ENCODE results near the gene CERS3. TPM values are rescaled to one million over a fixed set of nuclear protein-coding genes. Genes with fewer than 3 reads are reported as not detected.

Gene CERS3
- total RNA-seq, 1 donor from 2014 or later, result 0.41 TPM

DNA sequence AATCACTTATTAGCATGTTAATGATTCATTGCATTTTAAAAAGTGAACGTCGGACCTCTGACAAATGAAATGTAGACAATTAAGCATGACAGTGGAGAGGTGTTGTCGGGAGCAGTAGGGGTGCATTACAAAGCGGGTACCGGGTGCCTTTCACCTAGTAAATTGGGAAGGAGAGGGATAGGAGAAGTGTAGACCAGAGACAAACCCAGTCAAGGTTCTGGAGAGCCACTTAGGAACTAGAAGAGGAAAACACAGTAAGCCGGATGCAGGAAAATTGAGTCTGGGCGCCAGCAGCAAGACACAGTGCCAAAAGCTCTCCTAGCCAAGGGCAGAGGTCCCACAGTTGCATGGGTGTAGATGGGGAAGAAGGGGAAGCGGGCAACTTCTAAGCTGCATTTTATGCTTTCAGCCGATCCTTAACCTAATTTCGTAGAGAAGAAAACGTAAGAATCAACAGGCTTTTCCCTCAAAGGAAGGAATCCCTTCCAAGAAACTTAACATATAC, 3.1 kb upstream of the CERS3 start:
- DNase-seq (ENCODE audit: low spot score in 2 of 2) (no peak), FAIRE-seq (no peak)

DNA sequence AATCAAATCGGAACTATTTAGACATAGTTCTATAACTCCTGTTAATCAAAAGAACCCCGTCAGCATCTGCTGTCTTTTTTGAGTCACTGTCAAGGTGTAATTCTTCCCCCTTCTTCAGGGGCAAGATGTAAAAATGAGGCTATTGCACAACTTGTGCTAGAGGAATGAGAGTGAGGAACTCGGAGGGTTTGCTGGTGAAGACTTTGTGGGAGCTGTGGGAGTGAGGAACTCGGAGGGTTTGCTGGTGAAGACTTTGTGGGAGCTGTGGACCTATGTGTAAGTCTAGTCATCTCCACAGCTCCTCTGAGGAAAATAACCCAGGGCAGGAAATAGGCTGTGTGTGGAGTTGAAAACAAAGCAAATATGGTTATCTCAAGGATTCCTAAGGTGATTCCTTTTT, 2.5 kb upstream of the CERS3 start:
- DNase-seq (ENCODE audit: low spot score in 2 of 2), result no peak
- no peak for FAIRE-seq

DNA sequence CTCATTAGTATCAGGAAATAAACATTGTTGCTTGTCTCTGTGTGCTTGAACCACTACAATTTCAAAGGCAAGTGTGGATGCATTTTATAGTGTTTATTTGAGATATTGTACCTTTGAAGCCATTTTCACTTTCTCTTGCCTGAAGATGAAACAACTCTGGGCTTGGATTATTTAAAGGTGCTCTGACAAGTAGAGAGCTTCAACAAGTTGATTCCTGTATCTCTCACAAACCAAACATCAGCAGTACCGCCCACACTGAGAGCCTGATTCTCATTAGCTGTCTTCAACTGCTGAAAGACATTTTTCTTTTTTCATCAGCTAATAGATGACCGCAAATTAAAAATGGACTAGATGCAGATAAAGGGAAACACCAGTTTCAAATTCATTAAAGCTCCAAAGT, 806 bp upstream of the CERS3 start:
- FAIRE-seq (no peak), DNase-seq (ENCODE audit: low spot score in 2 of 2) (no peak)

DNA sequence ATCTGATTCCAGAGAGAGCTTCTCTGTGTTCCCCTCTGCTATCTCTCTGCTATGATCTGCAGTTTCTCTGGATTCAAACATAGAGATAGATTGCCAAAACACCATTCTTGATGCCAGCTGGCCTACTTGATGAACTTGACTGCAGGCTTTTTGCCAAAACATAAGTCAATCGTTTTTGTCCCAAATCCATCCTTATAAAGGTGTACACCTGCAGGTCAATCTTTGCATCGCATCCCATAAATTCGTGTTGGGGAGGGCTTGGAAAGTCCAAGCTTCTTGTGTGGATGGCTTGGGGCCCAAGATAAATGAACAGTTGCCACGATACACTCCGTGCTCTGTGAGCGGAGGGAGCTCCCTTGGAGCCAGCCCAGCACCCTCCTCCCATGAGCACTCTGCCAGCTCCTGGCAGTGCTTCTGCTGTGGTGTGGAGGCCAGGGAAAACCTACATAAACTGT, 2.7 kb downstream of the CERS3 start:
- FAIRE-seq, result no peak
- DNase-seq (ENCODE audit: low spot score in 2 of 2), result peak; percentile 24 to 30

DNA sequence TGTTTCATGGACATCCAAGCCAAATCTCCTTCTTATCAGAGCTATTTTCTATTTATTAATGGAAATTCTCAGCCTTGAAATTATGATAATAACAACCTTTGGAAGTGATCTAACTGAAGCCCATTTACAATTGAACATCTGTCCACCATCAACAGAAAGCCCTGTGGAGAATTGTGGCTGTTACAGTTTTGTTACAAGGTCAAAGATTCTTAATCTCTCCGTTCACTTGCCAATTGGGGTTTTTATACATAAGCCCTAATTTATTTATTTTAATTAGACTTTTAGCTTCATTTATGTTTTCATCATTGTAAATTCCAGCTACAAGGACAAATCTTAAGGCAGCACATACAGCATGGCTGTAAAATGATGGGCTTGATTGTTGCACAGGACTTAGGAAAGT, 3.3 kb downstream of the CERS3 start:
- FAIRE-seq (no peak), DNase-seq (ENCODE audit: low spot score in 2 of 2) (no peak)

DNA sequence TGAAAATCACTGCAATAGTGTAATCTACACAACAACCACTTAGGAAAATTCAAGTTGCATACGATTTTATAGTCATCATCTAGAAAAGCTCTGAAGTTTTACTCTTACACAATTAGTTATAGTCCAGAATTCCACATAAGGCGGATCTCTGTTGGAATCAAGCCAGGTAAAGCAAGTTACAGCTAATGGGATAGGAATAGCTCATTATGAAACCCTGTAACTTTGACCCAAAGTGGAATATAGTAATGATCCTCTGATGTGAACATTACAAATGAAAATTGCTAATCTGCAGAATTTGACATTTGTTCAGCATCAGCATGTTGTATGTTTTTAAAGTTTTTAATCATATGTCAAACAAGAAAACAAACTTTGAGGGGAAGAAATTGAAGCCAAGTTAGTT, 4.4 kb downstream of the CERS3 start:
- FAIRE-seq (no peak), DNase-seq (ENCODE audit: low spot score in 2 of 2) (no peak)

DNA sequence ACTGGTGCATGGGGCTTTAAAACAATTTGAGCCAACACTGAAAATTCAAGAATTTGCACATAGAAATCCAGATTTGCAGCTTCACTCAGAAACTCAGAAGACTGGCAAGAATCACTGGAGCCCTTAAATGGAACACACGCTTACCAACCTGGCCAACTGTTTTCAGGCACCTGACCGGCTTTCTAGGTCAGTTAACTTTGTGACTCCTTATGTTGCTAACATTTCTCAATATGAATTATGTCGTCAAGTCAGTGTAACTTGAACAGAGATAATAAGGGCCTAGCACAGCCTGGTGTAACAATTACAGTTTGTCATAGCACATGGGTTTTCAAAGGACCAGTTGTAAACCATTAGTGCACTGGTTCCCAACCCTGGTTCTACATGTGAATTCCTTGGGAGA, 6.8 kb downstream of the CERS3 start:
- no peak for FAIRE-seq
- DNase-seq (ENCODE audit: low spot score in 2 of 2), result no peak

DNA sequence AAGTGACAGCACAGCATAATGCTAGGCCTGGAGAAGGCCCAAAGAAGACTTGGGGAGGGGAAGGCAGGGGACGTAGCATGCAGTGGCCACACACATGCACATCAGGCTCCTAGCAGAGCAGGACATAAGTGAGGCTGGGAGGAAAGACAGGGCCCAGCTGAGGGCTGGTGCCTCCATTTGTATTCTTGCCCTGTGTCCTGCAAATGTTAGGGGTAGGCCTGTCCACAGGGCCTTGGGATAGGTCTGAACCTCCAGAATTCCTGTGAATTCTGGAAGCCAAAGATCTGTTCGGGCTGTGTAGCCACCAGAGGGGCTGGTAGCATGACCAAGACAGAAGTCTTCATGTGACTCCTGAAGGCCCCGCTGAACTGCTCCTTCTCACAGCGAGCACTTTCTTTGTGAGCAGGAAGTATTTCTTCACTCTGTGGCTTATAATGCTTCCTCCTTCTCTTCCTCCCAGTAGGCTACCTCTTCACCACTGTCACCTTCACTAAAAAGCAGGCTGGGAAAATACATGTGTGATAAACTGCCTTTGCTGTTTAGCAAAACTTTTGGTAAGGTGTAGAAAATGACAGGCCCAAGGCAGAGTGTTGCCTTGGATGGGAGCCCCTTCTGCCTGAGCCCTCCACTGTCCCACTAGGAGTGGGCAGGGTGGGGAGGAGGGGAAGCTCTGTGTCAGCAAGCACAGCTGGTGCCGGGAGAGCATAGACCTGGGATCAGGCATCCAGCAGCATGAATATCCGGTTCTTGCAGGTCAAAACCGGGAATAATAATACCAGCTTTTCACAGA, 8.4 kb downstream of the CERS3 start:
- DNase-seq (ENCODE audit: low spot score in 2 of 2), result no peak
- FAIRE-seq, result no peak

DNA sequence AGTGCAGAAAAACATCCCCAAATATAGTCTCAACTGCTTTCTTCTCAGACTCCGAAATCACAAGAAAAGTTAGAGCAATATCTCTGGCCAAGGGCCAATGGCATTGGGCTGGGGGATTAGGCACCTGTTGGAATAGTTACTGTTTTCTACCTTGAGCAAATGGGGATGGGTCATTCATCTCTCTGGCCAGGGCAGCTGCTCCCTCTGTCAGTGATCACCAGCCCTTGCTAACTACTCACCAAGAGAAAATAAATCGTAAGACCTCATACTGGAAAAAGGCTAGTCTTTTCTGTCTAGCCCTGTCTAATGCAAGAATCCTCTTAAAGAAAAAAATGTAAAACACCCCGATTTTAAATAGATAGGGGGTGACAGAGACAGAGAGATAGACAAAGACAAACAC, 10.9 kb downstream of the CERS3 start:
- no peak for DNase-seq (ENCODE audit: low spot score in 2 of 2)
- no peak for FAIRE-seq

DNA sequence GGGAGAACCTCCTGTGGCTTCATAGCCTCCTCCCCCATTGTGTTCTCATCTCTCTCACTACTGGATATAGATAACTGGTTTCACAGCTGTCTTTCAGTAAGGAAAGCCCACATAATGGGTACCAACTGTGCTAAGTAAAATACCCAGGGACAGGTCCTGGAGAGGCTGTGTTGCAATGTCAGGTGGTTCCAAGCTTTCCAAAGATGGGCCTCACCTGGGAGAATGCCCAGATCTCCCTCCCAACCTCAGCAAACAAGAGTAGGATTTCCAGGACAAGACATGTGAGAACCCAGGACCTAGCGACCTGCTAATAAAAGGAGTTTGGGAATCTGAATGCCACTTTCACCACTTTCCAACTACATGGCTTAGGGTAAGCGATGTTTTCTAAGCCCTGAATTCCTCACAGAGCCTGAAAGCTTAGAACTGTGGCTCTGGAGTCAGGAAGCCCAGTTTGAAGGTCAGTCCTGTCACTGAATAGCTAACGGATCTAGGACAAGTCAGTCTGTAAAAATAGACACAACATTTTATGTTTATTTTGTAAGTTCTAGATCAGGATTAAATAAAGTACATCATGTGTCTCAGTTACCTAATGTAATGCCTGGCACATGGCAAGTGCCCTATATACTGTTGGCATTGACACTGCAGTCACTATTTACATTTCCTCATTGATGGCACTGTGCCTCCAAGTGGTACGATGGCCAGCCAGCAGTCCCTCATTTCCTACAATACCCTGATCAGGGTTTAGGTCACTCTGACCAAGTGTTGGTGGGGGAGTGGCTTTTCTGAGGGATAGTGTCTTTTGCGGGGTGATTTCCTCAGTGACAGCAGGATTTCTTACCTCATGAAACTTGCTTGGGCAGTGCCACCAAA, 11.9 kb downstream of the CERS3 start:
- DNase-seq (ENCODE audit: low spot score in 2 of 2) (no peak), FAIRE-seq (no peak)

DNA sequence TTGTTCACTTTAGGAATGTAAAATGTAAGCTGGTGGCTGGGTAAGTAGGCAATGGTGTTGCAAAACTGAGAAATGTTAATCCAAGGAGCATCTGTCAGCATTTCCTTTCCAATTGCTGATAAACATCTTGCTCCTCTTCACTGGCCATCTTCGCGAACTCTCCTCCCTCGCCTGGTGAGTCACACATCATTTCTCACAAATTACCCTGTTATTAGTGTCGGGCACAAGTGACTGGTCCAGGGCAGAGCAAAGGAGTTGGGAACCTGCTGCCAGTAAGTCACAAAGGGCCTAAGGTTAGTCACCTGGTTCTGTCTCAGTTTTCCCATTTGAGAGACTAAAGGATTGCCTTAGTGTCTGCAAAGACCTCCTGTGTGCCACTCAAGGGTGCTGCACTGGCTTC, 13.0 kb downstream of the CERS3 start:
- FAIRE-seq, result no peak
- DNase-seq (ENCODE audit: low spot score in 2 of 2), result no peak

DNA sequence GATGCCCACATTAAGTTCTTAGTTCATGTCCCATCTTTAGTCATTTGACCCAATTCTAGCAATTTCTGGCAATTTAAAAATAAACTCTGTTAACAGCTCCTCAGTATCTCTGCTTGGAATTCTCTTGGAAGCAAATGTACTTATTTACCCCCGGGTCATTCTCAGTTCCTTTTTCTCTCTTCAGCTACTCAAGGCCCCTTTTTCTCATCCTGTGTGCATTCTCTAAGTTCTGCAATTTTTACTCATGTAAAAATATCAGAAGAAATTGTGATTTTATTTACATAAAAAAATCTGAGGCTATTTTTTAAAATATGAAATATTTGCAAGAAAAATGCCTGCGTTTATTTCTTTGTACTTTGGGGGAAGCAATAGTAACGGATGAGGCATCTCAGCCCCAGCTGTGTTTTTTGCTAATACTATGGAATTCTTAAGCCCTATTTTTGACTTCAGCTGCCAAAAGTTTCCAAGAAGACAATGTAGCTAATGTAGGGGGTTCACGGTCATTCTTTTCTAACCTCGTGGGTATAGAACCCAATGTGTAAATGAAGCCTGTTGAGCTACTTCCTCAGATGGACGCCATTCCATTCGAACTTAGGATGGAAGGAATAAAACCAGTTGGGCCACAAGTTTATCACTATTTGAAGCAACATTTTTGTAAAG, 20.0 kb downstream of the CERS3 start:
- DNase-seq (ENCODE audit: low spot score in 2 of 2) (no peak), FAIRE-seq (no peak)

DNA sequence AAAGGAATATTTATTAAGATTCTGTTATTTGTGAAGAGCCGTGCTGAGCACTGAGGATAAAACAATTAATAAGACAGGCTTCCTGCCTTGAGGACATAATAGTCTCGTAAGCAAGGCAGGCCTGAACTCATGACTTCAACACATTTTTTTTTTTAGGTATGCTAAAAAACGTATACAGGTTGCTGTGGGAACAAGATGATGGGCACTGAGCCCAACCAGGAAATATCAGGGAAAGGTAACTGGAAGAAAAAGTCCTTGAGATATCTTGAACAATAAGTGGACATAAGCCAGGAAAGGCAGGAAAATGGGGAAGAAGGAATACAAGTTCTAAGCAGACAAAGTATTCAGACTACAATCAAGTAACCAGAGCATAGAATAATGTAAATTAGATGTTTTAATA, 26.1 kb downstream of the CERS3 start:
- no peak for FAIRE-seq
- no peak for DNase-seq (ENCODE audit: low spot score in 2 of 2)

DNA sequence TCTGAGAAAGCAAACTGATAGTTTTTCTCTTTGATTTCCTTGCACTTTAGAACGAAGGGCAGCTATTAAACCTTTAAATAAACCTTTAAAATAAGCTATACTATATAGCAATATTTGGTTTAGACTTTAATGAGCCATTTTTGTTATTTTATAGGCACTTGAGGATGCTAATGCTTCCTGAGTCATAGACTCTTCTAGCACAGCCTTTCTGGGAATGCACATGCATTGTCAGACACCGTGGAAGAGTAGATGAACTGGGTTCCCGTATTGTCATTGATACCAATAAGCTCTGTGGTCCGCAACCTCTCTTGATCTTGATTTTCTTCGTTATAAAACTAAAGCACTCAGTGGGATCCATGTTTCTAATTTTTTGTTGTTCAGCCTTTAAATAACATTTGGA, 27.6 kb downstream of the CERS3 start:
- no peak for FAIRE-seq
- no peak for DNase-seq (ENCODE audit: low spot score in 2 of 2)

DNA sequence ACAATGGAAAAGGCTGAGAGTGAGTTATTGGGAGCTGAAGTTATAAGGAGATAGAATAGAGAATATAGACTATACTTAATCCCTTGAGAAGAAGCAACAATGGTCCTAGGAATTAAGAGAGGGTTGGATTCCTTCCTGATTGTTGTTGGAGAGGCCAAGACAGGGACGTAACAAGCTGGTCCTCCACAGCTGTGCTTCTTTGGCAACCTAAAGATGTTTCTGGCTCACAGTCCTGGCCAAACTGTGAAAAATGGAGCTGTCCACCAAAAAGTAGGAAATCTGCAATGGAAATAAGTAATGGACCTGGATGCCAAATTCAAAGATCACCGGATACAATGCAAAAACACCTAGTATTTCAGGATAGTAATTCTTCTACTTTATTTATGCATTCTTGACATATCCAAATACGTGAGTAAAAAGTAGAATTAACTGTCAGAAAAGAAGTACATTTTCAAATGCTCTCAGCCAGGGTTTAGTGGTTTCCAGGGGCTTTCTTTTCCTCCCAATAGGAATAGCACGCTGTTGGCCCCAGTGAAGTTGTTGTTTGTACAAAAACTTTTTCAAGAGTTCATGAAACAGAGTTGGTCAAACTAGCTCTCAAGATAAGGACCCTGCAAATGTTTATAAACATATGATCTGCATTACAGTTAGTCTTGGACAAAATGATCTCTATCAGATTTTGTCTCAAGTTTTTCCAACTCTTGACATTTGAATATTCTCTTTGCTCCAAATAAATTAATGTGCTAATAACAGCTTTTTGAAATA, 28.3 kb downstream of the CERS3 start:
- no peak for FAIRE-seq

DNA sequence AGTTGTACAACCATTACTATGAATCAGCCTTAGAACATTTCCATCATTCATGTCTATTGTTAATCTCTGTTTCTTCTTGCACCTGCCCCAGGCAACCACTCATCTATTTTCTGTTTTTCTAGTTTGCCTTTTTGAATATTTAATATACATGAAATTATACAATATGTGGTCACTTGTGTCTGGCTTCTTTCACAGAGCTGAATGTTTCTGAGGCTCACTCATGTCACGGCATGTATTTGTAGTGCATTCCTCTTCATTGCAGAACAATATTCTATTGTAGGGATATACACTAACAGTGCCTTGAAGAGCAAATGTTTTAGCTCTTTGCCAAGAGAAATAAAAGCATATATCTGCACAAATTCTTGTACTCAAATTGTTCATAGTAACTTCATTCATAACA, 32.9 kb downstream of the CERS3 start:
- DNase-seq (ENCODE audit: low spot score in 2 of 2), result no peak
- FAIRE-seq, result no peak

More for the DNA sequence above, 28.3 kb downstream of the CERS3 start:
- no peak for DNase-seq (ENCODE audit: low spot score in 2 of 2)

DNA sequence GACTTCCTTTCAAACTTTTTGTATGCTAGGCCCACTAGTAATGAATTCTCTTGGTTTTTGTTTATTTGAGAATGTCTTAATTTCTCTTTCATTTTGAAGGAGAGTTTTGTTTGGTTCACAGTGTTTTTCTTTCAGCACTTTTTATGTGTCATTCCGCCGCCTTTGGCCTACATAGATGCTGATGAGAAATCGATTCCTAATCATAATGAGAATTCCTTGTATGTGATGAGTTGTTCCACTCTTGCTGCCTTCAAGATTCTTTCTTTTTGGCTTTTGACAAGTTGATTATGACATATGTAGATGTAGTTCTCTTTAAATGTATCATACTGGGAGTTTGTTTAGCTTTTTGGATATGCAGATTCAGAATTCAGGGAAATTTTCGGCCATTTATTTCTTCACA, 35.5 kb downstream of the CERS3 start:
- FAIRE-seq, result no peak
- no peak for DNase-seq (ENCODE audit: low spot score in 2 of 2)

DNA sequence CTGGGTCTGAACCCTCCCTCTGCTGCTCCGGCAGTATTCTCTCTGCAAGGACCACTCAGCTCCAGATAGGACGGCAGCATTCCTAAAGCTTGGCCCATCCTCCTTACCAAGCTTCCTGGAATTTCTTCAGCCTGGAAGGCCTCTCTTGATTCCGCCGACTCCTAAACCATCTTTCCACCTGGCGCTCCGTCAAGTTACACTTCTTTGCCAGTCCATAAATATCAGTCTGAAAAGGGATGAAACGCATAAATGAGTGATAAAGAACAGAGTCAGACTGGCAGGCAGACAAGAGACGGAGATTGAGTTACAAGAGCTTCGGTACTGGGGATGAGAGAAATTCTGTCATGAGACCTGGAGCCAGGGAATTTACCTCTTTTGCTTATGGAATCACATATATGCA, 44.3 kb downstream of the CERS3 start:
- FAIRE-seq (no peak), DNase-seq (ENCODE audit: low spot score in 2 of 2) (no peak)

DNA sequence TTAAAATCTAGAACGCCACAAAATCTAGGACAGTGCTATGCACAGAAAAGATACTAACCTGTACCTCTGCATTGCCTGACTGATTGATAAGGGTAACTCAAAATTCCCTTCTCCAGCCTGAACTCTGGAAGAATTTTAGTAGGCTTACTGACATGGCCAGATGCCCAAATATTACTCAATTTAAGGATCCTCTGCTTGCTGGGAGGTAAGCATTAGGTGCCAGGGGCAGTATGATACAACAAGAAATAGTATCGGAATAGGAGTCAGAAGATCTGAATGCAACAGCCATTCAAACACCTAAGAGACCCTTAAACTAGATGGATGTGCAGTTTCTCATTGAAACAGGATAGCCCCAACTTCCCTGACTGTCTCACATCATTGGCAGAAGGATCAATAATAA, 45.4 kb downstream of the CERS3 start:
- no peak for FAIRE-seq
- no peak for DNase-seq (ENCODE audit: low spot score in 2 of 2)

DNA sequence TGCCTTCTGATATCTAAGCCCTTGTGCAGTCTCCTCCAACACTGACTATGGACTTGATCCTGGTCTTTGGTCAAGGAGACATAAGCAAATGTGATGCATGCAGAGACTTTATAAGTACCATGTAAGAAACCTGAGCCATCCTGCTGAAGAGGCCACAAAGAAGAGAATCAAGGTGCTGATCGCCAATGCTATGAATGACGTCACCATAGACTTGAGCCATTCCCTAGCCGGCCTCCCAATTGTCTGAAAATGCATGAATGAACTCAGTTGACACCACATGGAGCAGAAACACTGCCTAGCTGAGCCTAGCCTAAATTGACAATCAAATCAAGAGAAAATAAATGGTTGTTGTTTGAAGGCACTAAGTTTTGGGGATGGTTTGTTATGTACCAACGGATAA, 51.9 kb downstream of the CERS3 start:
- DNase-seq (ENCODE audit: low spot score in 2 of 2), result no peak
- no peak for FAIRE-seq
